SK-N-MC (cell line): Measurements from ENCODE around the gene XIRP1.

Experiments used
- EZH2 ChIP-seq: fragments of 200-600 bp; sonication (generic); IDR thresholded peaks from one replicate; pipeline ENCODE4 v1.6.1; 2017; ENCODE audit warnings: antibody characterized with exemption
- FOXP2 ChIP-seq: optimal IDR thresholded peaks from 2 replicates; pipeline ENCODE3; 2011; ENCODE audit warnings: mild to moderate bottlenecking, moderate library complexity; ENCODE audit not compliant: insufficient read depth; ENCODE audit errors: extremely low read length, control extremely low read depth
- POLR2AphosphoS5 ChIP-seq: IDR thresholded peaks from 2 replicates; pipeline ENCODE4 v1.6.1; 2012; ENCODE audit warnings: mild to moderate bottlenecking, low read depth, low read length, borderline replicate concordance

GRCh38 chr3:39196671-39197356 is 4.4 kb upstream of the XIRP1 start:
- no peak for TF ChIP-seq POLR2AphosphoS5
- TF ChIP-seq EZH2, result no peak
- no peak for TF ChIP-seq FOXP2
